ENCODE data around the gene SAMMSON.

The SAMMSON gene

GRCh38 chr3:70095260-70095659, 95.7 kb downstream of the SAMMSON start:
- no peak for DNase-seq

DNA sequence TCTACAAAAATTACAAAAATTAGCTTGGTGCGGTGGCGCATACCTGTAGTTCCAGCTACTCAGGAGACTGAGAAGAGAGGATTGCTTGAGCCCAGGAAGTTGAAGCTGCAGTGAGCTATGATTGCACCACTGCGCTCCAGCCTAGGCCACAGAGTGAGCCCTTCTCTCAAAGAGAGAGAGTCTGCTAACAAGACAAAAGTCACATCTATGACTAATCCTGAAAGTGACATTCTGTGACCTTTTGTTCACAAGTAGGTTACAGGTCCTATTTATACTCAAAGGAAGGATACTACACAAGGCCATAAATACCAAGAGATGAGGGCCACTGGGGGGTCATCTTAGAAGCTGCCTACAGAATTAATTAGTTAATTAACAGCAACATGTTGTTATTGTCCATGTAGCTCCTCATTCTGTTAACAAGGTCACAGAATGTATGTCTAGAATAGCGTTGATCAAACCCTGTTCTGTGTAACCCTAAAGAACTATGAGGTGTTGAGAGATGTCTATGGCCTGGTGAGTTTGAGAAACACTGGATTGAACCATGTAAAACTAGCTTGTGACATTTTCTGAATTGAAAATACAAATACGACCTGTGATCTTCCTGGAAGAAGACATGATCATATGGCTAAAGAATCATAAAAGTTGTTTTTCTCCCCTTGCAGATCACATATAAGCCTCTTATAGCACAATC, 97.0 kb downstream of the SAMMSON start:
- DNase-seq: no peak

- DNase-seq: no peak
These were observed 97.6 kb downstream of the SAMMSON start for GRCh38 chr3:70097084-70097483.

DNA sequence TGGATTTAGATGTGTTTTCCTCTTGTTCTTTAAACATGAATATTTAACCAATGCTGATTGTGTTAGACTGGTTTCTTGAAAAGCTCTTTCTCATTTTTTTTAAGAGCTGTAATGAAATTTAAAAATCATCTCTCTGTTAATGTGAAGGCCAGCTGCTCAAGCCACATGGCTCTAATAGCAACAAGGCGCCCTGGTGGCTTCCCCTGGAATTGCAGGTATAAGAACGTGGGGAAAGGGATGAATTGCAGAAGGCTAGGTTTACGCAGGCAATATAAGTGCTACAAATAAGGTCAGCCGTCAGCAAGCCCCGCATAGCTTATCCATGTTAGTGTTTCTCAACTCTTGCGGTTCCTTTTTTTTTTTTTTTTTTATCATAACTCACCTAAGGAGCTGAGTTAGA, 108.5 kb downstream of the SAMMSON start:
- DNase-seq: no peak

DNA sequence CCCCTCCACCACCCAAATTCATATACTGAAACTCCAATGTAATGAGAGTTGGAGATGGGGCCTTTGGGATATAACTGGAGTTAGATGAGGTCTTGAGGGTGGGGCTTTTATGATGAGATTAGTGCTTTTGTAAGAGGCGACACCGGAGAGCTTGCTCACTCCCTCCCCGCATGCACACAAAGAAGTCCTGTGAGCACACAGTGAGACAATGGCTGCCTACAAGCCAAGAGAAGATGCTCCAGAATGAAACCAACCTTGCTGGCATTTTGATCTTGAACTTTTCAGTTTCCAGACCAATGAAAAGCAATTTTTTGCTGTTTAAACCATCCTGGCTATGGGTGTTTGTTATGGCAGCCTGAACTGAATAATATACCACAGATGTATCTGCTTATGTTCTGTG, 109.0 kb downstream of the SAMMSON start:
- DNase-seq: no peak

- DNase-seq: no peak
These were observed 110.5 kb downstream of the SAMMSON start for GRCh38 chr3:70110066-70110465.

DNA sequence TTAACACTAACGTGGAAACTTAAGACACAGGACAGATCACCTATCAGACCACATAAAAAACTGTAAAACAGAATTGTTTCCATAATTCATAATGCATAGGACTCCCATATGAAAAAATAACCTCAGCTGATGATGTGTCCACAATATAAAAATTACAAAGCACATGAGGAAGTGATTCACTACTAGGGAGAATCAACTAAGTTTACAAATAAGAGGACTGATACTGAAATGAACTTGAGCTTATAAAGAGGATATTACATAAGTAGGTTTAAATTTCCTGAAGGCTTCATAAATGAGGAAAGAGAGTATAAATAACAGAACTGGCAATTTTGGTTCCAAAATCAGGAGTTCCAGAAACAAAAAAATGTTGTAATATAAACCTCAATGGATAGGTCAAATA, 111.9 kb downstream of the SAMMSON start:
- DNase-seq: no peak

DNA sequence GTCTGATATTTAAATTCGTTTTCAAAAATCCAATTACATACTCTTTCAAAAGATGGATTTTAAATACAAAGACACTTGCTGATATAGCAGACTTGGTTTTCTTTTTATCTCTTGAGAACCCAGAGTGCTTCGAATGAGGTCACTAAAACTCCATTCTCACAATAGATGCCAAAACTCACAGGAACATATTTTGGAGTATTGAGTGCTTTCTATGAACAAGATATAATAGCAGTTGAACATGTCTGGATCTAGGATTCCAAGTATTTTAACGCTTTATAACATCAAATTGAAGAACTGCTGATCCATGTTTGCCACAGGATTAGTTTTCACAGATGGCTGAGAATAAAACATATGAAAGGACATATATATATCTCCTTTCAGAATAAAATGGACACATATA, 113.2 kb downstream of the SAMMSON start:
- no peak for DNase-seq

- DNase-seq: no peak
These were observed 114.9 kb downstream of the SAMMSON start for GRCh38 chr3:70114431-70114830.

- DNase-seq: no peak
These were observed 120.3 kb downstream of the SAMMSON start for GRCh38 chr3:70119879-70120278.

Measured in COR-L47 (cell line).